Measurements from ENCODE around the gene NUDT14. TPM values are rescaled to one million over a fixed set of nuclear protein-coding genes. Genes with fewer than 3 reads are reported as not detected.

Gene NUDT14
- total and polyA plus RNA-seq, 2 experiments from 2014 or later: 14.8 to 38.4 TPM

DNA sequence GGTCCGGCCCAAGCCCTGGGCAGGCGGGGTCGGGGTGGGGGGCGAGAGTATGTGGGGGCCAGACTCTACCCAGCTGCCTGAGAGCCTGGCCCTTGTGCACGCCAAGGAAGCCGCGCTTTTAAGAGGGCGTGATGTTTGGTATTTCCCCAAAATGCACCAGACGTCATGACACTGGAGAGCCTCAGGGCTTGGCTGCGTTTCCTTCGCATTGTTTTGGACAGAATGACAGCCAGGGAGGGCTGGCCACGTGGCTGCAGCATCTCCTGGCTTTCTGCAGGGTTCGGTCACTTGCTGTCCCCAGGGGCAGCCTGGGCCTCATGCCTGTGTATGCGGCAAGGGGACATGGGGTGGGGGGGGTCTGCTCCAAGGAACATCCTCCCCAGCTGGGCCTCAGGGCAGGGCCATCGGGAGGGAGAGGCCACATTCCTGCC, 16.1 kb upstream of the NUDT14 start:
- ATAC-seq (no peak), DNase-seq (ENCODE audit: low spot score) (no peak)
- Histone ChIP-seq H3K4me3 (peak overlapping the region; percentile 59), H3K4me1 (ENCODE audit: insufficient read depth) (no peaks in the 10 kb centered on the region; the same call in 1 of the 2 replicates), H3K79me2 (replicated peaks; ENCODE audit: insufficient read depth) (no peaks in the 10 kb centered on the region), H4K20me1 (replicated peaks; ENCODE audit: insufficient read depth) (no peaks in the 10 kb centered on the region), H2AFZ (no peak overlapping the region), H3K27me3 (ENCODE audit: insufficient read depth) (peaks cover 14% of the 10 kb centered on the region; the same call in 1 of the 2 replicates), H3K36me3 (ENCODE audit: insufficient read depth) (no peaks in the 10 kb centered on the region), H3F3A (replicated peaks; ENCODE audit: low read depth) (no peaks in the 10 kb centered on the region), H3K4me2 (peak overlapping the region; percentile 81; the same call in 1 of the 2 replicates), H3K9me2 (ENCODE audit: insufficient read depth) (no peaks in the 10 kb centered on the region), H3K27ac (ENCODE audit: low read depth) (no peak overlapping the region)
- H3K4me1 Mint-ChIP-seq: peaks cover 14% of the 10 kb centered on the region; the same call in 2 of the 3 replicates
- no peak overlapping the region for H3K27ac Mint-ChIP-seq
- peak overlapping the region; percentile 49; the same call in 1 of the 3 replicates for H3K4me3 Mint-ChIP-seq
- H3K27me3 Mint-ChIP-seq (ENCODE audit: insufficient read depth, low read depth, poor library complexity): peaks cover 32% of the 10 kb centered on the region
- TF ChIP-seq, protein P1, sequence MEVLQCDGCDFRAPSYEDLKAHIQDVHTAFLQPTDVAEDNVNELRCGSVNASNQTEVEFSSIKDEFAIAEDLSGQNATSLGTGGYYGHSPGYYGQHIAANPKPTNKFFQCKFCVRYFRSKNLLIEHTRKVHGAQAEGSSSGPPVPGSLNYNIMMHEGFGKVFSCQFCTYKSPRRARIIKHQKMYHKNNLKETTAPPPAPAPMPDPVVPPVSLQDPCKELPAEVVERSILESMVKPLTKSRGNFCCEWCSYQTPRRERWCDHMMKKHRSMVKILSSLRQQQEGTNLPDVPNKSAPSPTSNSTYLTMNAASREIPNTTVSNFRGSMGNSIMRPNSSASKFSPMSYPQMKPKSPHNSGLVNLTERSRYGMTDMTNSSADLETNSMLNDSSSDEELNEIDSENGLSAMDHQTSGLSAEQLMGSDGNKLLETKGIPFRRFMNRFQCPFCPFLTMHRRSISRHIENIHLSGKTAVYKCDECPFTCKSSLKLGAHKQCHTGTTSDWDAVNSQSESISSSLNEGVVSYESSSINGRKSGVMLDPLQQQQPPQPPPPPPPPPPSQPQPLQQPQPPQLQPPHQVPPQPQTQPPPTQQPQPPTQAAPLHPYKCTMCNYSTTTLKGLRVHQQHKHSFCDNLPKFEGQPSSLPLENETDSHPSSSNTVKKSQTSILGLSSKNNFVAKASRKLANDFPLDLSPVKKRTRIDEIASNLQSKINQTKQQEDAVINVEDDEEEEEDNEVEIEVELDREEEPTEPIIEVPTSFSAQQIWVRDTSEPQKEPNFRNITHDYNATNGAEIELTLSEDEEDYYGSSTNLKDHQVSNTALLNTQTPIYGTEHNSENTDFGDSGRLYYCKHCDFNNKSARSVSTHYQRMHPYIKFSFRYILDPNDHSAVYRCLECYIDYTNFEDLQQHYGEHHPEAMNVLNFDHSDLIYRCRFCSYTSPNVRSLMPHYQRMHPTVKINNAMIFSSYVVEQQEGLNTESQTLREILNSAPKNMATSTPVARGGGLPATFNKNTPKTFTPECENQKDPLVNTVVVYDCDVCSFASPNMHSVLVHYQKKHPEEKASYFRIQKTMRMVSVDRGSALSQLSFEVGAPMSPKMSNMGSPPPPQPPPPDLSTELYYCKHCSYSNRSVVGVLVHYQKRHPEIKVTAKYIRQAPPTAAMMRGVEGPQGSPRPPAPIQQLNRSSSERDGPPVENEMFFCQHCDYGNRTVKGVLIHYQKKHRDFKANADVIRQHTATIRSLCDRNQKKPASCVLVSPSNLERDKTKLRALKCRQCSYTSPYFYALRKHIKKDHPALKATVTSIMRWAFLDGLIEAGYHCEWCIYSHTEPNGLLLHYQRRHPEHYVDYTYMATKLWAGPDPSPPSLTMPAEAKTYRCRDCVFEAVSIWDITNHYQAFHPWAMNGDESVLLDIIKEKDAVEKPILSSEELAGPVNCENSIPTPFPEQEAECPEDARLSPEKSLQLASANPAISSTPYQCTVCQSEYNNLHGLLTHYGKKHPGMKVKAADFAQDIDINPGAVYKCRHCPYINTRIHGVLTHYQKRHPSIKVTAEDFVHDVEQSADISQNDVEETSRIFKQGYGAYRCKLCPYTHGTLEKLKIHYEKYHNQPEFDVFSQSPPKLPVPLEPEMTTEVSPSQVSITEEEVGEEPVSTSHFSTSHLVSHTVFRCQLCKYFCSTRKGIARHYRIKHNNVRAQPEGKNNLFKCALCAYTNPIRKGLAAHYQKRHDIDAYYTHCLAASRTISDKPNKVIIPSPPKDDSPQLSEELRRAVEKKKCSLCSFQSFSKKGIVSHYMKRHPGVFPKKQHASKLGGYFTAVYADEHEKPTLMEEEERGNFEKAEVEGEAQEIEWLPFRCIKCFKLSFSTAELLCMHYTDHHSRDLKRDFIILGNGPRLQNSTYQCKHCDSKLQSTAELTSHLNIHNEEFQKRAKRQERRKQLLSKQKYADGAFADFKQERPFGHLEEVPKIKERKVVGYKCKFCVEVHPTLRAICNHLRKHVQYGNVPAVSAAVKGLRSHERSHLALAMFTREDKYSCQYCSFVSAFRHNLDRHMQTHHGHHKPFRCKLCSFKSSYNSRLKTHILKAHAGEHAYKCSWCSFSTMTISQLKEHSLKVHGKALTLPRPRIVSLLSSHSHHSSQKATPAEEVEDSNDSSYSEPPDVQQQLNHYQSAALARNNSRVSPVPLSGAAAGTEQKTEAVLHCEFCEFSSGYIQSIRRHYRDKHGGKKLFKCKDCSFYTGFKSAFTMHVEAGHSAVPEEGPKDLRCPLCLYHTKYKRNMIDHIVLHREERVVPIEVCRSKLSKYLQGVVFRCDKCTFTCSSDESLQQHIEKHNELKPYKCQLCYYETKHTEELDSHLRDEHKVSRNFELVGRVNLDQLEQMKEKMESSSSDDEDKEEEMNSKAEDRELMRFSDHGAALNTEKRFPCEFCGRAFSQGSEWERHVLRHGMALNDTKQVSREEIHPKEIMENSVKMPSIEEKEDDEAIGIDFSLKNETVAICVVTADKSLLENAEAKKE (CRISPR knock-in tag; IDR thresholded peaks at IDR 0.05): no peak
- TF ChIP-seq CREB1 (CRISPR knock-in tag; IDR thresholded peaks at IDR 0.05; ENCODE audit: low read depth): no peak
- TF ChIP-seq, protein P2, sequence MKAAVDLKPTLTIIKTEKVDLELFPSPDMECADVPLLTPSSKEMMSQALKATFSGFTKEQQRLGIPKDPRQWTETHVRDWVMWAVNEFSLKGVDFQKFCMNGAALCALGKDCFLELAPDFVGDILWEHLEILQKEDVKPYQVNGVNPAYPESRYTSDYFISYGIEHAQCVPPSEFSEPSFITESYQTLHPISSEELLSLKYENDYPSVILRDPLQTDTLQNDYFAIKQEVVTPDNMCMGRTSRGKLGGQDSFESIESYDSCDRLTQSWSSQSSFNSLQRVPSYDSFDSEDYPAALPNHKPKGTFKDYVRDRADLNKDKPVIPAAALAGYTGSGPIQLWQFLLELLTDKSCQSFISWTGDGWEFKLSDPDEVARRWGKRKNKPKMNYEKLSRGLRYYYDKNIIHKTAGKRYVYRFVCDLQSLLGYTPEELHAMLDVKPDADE (IDR thresholded peaks at IDR 0.05): no peak
- TF ChIP-seq, protein P3, sequence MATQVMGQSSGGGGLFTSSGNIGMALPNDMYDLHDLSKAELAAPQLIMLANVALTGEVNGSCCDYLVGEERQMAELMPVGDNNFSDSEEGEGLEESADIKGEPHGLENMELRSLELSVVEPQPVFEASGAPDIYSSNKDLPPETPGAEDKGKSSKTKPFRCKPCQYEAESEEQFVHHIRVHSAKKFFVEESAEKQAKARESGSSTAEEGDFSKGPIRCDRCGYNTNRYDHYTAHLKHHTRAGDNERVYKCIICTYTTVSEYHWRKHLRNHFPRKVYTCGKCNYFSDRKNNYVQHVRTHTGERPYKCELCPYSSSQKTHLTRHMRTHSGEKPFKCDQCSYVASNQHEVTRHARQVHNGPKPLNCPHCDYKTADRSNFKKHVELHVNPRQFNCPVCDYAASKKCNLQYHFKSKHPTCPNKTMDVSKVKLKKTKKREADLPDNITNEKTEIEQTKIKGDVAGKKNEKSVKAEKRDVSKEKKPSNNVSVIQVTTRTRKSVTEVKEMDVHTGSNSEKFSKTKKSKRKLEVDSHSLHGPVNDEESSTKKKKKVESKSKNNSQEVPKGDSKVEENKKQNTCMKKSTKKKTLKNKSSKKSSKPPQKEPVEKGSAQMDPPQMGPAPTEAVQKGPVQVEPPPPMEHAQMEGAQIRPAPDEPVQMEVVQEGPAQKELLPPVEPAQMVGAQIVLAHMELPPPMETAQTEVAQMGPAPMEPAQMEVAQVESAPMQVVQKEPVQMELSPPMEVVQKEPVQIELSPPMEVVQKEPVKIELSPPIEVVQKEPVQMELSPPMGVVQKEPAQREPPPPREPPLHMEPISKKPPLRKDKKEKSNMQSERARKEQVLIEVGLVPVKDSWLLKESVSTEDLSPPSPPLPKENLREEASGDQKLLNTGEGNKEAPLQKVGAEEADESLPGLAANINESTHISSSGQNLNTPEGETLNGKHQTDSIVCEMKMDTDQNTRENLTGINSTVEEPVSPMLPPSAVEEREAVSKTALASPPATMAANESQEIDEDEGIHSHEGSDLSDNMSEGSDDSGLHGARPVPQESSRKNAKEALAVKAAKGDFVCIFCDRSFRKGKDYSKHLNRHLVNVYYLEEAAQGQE (IDR thresholded peaks at IDR 0.05; ENCODE audit: unreplicated experiment): no peak
- TF ChIP-seq POLR2AphosphoS5 (IDR thresholded peaks at IDR 0.05; ENCODE audit: low read depth): no peak
- H3K9me3 Mint-ChIP-seq: no peaks in the 10 kb centered on the region
- no peaks in the 10 kb centered on the region for H3K36me3 Mint-ChIP-seq (ENCODE audit: low read depth)
